VCaP (cell line): ENCODE measurements around the gene SMARCC2.

Experiments used
- H3K27ac ChIP-seq: fragments of 450-650 bp; 2 replicates; pipeline ENCODE4 v1.5.1; 2017
- TF ChIP-seq, protein P1 (sequence below): fragments of 450-650 bp; conservative IDR thresholded peaks from 2 replicates; pipeline ENCODE4 v1.5.1; 2017; ENCODE audit warnings: mild to moderate bottlenecking, moderate library complexity

The SMARCC2 gene

DNA sequence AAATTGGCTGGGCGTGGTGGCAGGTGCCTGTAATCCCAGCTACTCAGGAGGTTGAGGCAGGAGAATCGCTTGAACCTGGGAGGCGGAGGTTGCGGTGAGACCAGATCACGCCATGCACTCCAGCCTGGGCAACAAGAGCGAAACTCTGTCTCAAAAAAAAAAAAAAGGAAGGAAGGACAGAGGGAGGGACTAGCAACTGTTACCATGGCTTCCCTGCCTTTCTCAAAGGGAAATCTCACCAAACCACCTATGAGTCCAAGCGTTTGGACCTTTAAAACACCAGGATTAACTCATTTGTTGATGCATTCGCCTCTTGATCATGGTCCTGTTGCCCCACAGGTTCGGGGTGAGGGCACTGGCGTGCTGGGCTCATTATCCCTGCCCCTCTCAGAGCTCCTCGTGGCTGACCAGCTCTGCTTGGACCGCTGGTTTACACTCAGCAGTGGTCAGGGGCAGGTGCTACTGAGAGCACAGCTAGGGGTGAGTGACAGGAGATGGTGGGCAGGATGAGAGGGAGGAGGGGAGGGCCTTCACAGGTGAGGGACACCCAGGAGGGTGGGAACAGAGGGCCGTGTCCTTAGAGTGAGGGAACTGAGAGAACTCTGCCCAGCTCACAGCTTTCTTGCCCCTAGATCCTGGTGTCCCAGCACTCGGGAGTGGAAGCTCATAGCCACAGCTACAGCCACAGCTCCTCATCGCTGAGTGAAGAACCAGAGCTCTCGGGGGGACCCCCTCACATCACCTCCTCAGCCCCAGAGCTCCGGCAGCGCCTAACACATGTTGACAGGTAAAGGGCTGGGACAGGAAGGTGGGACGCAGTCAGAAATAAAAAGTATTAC lies 47.1 kb downstream of the SMARCC2 start:
- TF ChIP-seq, protein P1, sequence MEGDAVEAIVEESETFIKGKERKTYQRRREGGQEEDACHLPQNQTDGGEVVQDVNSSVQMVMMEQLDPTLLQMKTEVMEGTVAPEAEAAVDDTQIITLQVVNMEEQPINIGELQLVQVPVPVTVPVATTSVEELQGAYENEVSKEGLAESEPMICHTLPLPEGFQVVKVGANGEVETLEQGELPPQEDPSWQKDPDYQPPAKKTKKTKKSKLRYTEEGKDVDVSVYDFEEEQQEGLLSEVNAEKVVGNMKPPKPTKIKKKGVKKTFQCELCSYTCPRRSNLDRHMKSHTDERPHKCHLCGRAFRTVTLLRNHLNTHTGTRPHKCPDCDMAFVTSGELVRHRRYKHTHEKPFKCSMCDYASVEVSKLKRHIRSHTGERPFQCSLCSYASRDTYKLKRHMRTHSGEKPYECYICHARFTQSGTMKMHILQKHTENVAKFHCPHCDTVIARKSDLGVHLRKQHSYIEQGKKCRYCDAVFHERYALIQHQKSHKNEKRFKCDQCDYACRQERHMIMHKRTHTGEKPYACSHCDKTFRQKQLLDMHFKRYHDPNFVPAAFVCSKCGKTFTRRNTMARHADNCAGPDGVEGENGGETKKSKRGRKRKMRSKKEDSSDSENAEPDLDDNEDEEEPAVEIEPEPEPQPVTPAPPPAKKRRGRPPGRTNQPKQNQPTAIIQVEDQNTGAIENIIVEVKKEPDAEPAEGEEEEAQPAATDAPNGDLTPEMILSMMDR: no peak
- H3K27ac ChIP-seq: no peak overlapping the region

- no peak overlapping the region for H3K27ac ChIP-seq
- TF ChIP-seq, protein P1: no peak
Measured at GRCh38 chr12:56137853-56138571, 51.3 kb downstream of the SMARCC2 start.

DNA sequence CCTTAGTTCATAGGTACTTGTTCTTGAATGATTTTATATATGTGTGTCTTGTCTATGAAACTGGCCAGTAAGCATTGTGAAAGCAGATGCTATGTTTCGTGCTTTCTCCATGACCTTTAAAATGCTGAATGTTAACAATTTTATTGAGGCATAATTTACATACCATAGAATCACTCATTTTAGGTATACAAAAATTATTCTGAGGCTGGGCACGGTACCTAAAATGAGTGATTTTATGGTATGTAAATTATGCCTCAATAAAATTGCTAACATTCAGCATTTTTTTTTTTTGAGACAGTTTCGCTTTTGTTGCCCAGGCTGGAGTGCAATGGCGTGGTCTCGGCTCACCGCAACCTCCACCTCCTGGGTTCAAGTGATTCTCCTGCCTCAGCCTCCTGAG lies 54.4 kb downstream of the SMARCC2 start:
- H3K27ac ChIP-seq: no peak overlapping the region
- TF ChIP-seq, protein P1: no peak

GRCh38 chr12:56130876-56131275 lies 58.4 kb downstream of the SMARCC2 start:
- H3K27ac ChIP-seq: no peak overlapping the region
- TF ChIP-seq, protein P1: no peak

DNA sequence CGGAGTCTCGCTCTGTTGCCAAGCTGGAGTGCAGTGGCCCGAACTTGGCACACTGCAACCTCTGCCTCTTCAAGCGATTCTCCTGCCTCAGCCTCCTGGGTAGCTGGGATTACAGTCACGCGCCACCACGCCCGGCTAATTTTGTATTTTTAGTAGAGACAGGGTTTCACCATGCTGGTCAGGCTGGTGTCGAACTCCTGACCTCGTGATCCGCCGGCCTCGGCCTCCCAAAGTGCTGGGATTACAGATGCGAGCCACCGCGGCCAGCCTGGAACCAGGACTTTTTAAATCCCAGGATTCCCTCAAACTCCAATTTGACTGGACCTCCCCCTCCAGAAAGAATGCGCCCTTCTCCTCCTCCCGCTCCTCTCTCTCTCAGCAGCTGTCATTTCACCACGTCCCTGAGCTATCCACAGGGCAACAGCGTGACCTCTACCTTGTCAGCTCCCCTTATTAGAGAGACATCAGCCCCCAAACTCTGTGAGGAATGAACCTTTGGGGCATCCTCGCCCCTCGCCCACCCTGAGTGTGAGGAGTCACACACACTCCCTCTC lies 59.3 kb downstream of the SMARCC2 start:
- H3K27ac ChIP-seq: peak overlapping the region; percentile 86

DNA sequence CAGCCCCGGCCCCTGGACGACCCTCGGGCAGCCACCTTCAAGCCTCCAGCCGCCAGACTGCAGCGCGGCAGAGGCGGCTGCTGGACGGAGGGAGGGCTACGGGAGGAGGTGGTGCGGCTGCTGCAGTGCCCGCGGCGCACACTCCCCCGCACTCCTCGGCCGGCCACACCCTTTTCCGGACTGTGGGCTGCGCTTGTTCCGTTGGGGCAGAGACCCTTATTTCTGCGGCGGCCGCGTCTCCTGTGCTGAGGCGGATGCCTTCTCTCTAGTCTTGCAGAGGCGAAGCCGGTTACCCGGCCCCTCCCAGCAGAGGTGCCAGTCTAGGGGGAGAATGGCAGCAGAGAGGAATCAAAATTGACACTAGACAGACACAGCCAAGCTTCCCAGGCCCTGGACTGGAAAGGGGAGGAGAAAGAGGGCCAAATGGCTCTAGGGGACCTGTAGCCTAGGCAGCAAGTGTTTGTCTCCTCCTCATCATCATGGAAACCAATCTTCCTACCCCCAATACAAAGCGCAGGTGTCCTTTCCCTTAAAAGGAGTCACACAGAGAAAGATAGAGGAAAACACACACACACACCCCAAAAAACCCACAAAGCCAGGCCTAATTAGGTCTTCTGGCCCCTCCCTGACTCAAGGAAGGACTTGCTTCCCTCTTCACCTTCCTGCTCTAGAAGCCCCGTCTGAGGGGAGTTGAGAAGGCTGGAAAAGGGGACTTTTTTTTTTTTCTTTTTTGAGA lies 59.9 kb downstream of the SMARCC2 start:
- TF ChIP-seq, protein P1: no peak
- peak overlapping the region; percentile 86 for H3K27ac ChIP-seq

More for the DNA sequence above, 59.3 kb downstream of the SMARCC2 start:
- TF ChIP-seq, protein P1: no peak
